ENCODE data around the gene CERS6.
"Not testable (repeated sequence)": the region's sequence is repeated elsewhere in the genome, so short reads cannot be mapped to it uniquely, and the experiment has no call there.

- not testable (repeated sequence) for TF ChIP-seq ZFP3 (CRISPR knock-in tag; IDR thresholded peaks at IDR 0.05); ARNTL (CRISPR knock-in tag; IDR thresholded peaks at IDR 0.05; ENCODE audit: borderline replicate concordance, low read depth); RARB (CRISPR knock-in tag; IDR thresholded peaks at IDR 0.05); SNAI2 (CRISPR knock-in tag; IDR thresholded peaks at IDR 0.05)
- TF ChIP-seq, protein P1, sequence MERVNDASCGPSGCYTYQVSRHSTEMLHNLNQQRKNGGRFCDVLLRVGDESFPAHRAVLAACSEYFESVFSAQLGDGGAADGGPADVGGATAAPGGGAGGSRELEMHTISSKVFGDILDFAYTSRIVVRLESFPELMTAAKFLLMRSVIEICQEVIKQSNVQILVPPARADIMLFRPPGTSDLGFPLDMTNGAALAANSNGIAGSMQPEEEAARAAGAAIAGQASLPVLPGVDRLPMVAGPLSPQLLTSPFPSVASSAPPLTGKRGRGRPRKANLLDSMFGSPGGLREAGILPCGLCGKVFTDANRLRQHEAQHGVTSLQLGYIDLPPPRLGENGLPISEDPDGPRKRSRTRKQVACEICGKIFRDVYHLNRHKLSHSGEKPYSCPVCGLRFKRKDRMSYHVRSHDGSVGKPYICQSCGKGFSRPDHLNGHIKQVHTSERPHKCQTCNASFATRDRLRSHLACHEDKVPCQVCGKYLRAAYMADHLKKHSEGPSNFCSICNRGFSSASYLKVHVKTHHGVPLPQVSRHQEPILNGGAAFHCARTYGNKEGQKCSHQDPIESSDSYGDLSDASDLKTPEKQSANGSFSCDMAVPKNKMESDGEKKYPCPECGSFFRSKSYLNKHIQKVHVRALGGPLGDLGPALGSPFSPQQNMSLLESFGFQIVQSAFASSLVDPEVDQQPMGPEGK (CRISPR knock-in tag; IDR thresholded peaks at IDR 0.05; ENCODE audit: borderline replicate concordance): not testable (repeated sequence)
- TF ChIP-seq, protein P2, sequence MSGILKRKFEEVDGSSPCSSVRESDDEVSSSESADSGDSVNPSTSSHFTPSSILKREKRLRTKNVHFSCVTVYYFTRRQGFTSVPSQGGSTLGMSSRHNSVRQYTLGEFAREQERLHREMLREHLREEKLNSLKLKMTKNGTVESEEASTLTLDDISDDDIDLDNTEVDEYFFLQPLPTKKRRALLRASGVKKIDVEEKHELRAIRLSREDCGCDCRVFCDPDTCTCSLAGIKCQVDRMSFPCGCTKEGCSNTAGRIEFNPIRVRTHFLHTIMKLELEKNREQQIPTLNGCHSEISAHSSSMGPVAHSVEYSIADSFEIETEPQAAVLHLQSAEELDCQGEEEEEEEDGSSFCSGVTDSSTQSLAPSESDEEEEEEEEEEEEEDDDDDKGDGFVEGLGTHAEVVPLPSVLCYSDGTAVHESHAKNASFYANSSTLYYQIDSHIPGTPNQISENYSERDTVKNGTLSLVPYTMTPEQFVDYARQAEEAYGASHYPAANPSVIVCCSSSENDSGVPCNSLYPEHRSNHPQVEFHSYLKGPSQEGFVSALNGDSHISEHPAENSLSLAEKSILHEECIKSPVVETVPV (CRISPR knock-in tag; IDR thresholded peaks at IDR 0.05): not testable (repeated sequence)
- TF ChIP-seq, protein P3, sequence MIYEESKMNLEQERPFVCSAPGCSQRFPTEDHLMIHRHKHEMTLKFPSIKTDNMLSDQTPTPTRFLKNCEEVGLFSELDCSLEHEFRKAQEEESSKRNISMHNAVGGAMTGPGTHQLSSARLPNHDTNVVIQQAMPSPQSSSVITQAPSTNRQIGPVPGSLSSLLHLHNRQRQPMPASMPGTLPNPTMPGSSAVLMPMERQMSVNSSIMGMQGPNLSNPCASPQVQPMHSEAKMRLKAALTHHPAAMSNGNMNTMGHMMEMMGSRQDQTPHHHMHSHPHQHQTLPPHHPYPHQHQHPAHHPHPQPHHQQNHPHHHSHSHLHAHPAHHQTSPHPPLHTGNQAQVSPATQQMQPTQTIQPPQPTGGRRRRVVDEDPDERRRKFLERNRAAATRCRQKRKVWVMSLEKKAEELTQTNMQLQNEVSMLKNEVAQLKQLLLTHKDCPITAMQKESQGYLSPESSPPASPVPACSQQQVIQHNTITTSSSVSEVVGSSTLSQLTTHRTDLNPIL (CRISPR knock-in tag; IDR thresholded peaks at IDR 0.05; ENCODE audit: low read depth): not testable (repeated sequence)
Measured at GRCh38 chr2:168413101-168413500, 43.0 kb upstream of the CERS6 start.
